ENCODE results near the gene ZBTB7C. TPM values are rescaled to one million over a fixed set of nuclear protein-coding genes. Genes with fewer than 3 reads are reported as not detected.

ZBTB7C gene
- total and polyA plus RNA-seq, 2 of the 4 experiments (the other 2 are of a cell fraction): not detected

DNA sequence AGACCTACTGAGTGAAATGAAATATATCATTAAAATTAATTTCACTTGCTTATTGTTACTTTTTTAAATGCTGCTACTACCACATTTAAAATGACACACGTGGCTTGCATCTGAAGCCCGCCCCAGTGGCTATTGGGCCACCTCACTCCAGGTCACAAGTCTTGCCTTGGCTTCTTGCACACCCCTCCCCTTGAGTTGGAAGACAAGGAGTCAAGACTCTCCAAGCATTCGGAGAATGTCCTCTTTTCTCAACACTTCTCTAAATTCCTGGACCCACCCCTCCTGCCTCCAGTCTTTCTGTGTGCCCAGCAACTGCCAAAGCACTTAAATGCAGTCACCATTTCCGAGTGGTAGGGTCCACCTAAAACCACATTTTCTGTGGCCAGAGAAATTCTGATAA lies 73.4 kb downstream of the ZBTB7C start:
- no peak overlapping the region for H2BK20ac ChIP-seq (ENCODE audit: low read depth, low read length)
- no peak overlapping the region for H3K23ac ChIP-seq (ENCODE audit: low read depth, low read length)
- H2AK5ac ChIP-seq (ENCODE audit: low read depth, low read length): no peak overlapping the region
- no peaks in the 10 kb centered on the region for H3K4me1 ChIP-seq (ENCODE audit: control insufficient read depth, insufficient read depth, low read length)
- ATAC-seq (ENCODE audit: low read depth): no peak
- no peak overlapping the region for H3K14ac ChIP-seq (replicated peaks; ENCODE audit: low read depth, low read length)
- H3K36me3 ChIP-seq (ENCODE audit: control insufficient read depth, insufficient read depth, low read length): no peaks in the 10 kb centered on the region
- no peak overlapping the region for H3K27ac ChIP-seq (ENCODE audit: insufficient read depth, low read length)
- no peak overlapping the region for H3K4me2 ChIP-seq (ENCODE audit: low read depth, low read length)
- H2AFZ ChIP-seq (replicated peaks; ENCODE audit: low read length, poor library complexity): no peak overlapping the region
- no peak overlapping the region for H3K4me3 ChIP-seq (ENCODE audit: insufficient read depth, low read depth, low read length)
- no peaks in the 10 kb centered on the region for H4K20me1 ChIP-seq (ENCODE audit: insufficient read depth, low read length)
- intact Hi-C loops (cut with micrococcal nuclease): no loop called here
- no peak overlapping the region for H4K91ac ChIP-seq (ENCODE audit: insufficient read depth, low read depth, low read length)
- no peak for TF ChIP-seq MAFK (IDR thresholded peaks at IDR 0.05; ENCODE audit: low read depth, low read length)
- TF ChIP-seq, protein P1, sequence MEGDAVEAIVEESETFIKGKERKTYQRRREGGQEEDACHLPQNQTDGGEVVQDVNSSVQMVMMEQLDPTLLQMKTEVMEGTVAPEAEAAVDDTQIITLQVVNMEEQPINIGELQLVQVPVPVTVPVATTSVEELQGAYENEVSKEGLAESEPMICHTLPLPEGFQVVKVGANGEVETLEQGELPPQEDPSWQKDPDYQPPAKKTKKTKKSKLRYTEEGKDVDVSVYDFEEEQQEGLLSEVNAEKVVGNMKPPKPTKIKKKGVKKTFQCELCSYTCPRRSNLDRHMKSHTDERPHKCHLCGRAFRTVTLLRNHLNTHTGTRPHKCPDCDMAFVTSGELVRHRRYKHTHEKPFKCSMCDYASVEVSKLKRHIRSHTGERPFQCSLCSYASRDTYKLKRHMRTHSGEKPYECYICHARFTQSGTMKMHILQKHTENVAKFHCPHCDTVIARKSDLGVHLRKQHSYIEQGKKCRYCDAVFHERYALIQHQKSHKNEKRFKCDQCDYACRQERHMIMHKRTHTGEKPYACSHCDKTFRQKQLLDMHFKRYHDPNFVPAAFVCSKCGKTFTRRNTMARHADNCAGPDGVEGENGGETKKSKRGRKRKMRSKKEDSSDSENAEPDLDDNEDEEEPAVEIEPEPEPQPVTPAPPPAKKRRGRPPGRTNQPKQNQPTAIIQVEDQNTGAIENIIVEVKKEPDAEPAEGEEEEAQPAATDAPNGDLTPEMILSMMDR (conservative IDR thresholded peaks at IDR 0.05; ENCODE audit: low read depth, low read length): no peak
- TF ChIP-seq RFX5 (IDR thresholded peaks at IDR 0.05; ENCODE audit: low read depth, low read length): no peak
- TF ChIP-seq MAZ (IDR thresholded peaks at IDR 0.05; ENCODE audit: borderline replicate concordance, low read depth, low read length): no peak
- TF ChIP-seq SMC3 (IDR thresholded peaks at IDR 0.05; ENCODE audit: low read depth, low read length): no peak
- TF ChIP-seq FOS (IDR thresholded peaks at IDR 0.05; ENCODE audit: low read depth, low read length): no peak
- no peak for TF ChIP-seq BHLHE40 (IDR thresholded peaks at IDR 0.05; ENCODE audit: low read depth, low read length)
- no peak for TF ChIP-seq NFE2L2 (IDR thresholded peaks at IDR 0.05; ENCODE audit: low read depth, low read length)
- no peak for TF ChIP-seq CEBPB (IDR thresholded peaks at IDR 0.05; ENCODE audit: low read depth, low read length)
- no peak for TF ChIP-seq CHD1 (IDR thresholded peaks at IDR 0.05; ENCODE audit: low read depth, low read length)
- TF ChIP-seq POLR2A (IDR thresholded peaks at IDR 0.05; ENCODE audit: low read depth, low read length): no peak
- H2AK9ac ChIP-seq (replicated peaks; ENCODE audit: low read depth, low read length, poor library complexity): no peak overlapping the region
- no peak overlapping the region for H4K8ac ChIP-seq (ENCODE audit: low read depth in 2 of 2, low read length in 2 of 2)
- no peak overlapping the region for H3K56ac ChIP-seq (ENCODE audit: extremely low read depth, insufficient read depth, low read length)
- H3K9me3 ChIP-seq (ENCODE audit: control insufficient read depth, insufficient read depth, low read length): no peaks in the 10 kb centered on the region
- BruUV-seq (replicated peaks): no TSS peak
- H4K5ac ChIP-seq (ENCODE audit: low read depth, low read length): no peak overlapping the region
- no peak overlapping the region for H2BK5ac ChIP-seq (ENCODE audit: low read depth, low read length, poor library complexity, severe bottlenecking)
- dilution Hi-C loops (cut with HindIII; ENCODE audit: low sequenced_read_pairs, unreplicated experiment): no loop called here
- no peak for DNase-seq
- H2BK15ac ChIP-seq (ENCODE audit: low read depth, low read length): no peak overlapping the region
- peaks cover 37% of the 10 kb centered on the region for H3K27me3 ChIP-seq (ENCODE audit: control insufficient read depth, insufficient read depth, low read length)
- no peak overlapping the region for H3K4ac ChIP-seq (ENCODE audit: low read depth, low read length)
- no peak overlapping the region for H2BK120ac ChIP-seq (ENCODE audit: low read depth, low read length)
- H3K18ac ChIP-seq (ENCODE audit: low read depth, low read length): no peak overlapping the region
- ChIA-PET POLR2A (ENCODE audit: unreplicated experiment) (no interaction called here), CTCF (no interaction called here)
- H3K79me1 ChIP-seq (ENCODE audit: low read depth in 1 of 2, low read length in 2 of 2): no peaks in the 10 kb centered on the region
- 50% methylated on average over 1 of the region's 4 CpGs; no CpG with 5 or more reads in 1 of the 2 experiments for WGBS, 2 experiments (ENCODE audit: extremely low coverage in 2 of 2, insufficient read length in 1 of 2)
- no peak overlapping the region for H3K9ac ChIP-seq (ENCODE audit: low read depth, low read length)
- in situ Hi-C loops (cut with MboI; ENCODE audit: low sequenced_read_pairs): no loop called here
- H3K9me1 ChIP-seq (ENCODE audit: insufficient read depth, low read length): no peaks in the 10 kb centered on the region
